Measurements from ENCODE around the gene TRUB1.

The TRUB1 gene

GRCh38 chr10:114987995-114988394 lies 50.0 kb downstream of the TRUB1 start:
- no peak for DNase-seq

- no peak for DNase-seq
Observed at GRCh38 chr10:114990586-114990985, 52.6 kb downstream of the TRUB1 start.

- DNase-seq = no peak
Observed at GRCh38 chr10:114990991-114991390, 53.0 kb downstream of the TRUB1 start.

- no peak for DNase-seq
Observed at GRCh38 chr10:114992189-114992775, 54.3 kb downstream of the TRUB1 start.

GRCh38 chr10:114995468-114996247 lies 57.7 kb downstream of the TRUB1 start:
- no peak for DNase-seq

GRCh38 chr10:114996542-114996941 lies 58.5 kb downstream of the TRUB1 start:
- no peak for DNase-seq

GRCh38 chr10:114998993-114999392 lies 61.0 kb downstream of the TRUB1 start:
- no peak for DNase-seq

GRCh38 chr10:115001506-115002381 lies 63.7 kb downstream of the TRUB1 start:
- DNase-seq = no peak

- no peak for DNase-seq
Observed at GRCh38 chr10:115003396-115003795, 65.4 kb downstream of the TRUB1 start.

- no peak for DNase-seq
Observed at GRCh38 chr10:115004236-115004862, 66.4 kb downstream of the TRUB1 start.

GRCh38 chr10:115005771-115006170 lies 67.8 kb downstream of the TRUB1 start:
- DNase-seq = no peak

GRCh38 chr10:115018185-115018931 lies 80.4 kb downstream of the TRUB1 start:
- no peak for DNase-seq

GRCh38 chr10:115020449-115020848 lies 82.5 kb downstream of the TRUB1 start:
- DNase-seq = no peak

- no peak for DNase-seq
Observed at GRCh38 chr10:115022733-115023132, 84.7 kb downstream of the TRUB1 start.

- no peak for DNase-seq
Observed at GRCh38 chr10:115023715-115024114, 85.7 kb downstream of the TRUB1 start.

GRCh38 chr10:115024371-115024770 lies 86.4 kb downstream of the TRUB1 start:
- no peak for DNase-seq

- no peak for DNase-seq
Observed at GRCh38 chr10:115026056-115026745, 88.2 kb downstream of the TRUB1 start.

- no peak for DNase-seq
Observed at GRCh38 chr10:115026746-115027140, 88.7 kb downstream of the TRUB1 start.

Measured in NCI-H2029 treated with DMSO at 0.1 percent for 48 hours (cell line).